Pancreas (tissue), 10 donors: ENCODE results near the gene GSTM4. TPM values are rescaled to one million over a fixed set of nuclear protein-coding genes. Genes with fewer than 3 reads are reported as not detected.
A peak's percentile ranks its signal among the peaks of the same experiment; 100 is the strongest.
"Not testable (repeated sequence)": the region's sequence is repeated elsewhere in the genome, so short reads cannot be mapped to it uniquely, and the experiment has no call there.

Experiments used
- ATAC-seq, 4 donors: fragments of 200-7000 bp; cut with Tn5 transposase; one replicate each; pipeline versions ENCODE4 v1.8.0 to v1.9.1; 2020; ENCODE audit warnings: mild to moderate bottlenecking in 4 of 4, moderate library complexity in 4 of 4
- DNase-seq, 6 donors: peaks; one replicate each; pipeline ENCODE4 v3.0.0-alpha.2; 2020
- FAIRE-seq: peaks from 2 replicates; lab custom pipeline; 2012; peaks lifted over from hg19 to GRCh38; lab: Jason Lieb, UNC
- H3K27ac ChIP-seq, 4 donors: fragments of 200-600 bp; sonication (generic); 1 replicate in 3 of 4; 2 replicates in 1 of 4; pipeline versions ENCODE4 v1.5.0 to v1.8.0; 2020
- H3K27me3 ChIP-seq, 4 donors: fragments of 200-600 bp; one replicate each; pipeline ENCODE4 v1.8.0; 2021
- H3K36me3 ChIP-seq, 3 donors: fragments of 200-600 bp; sonication (generic) in 1 of 3; one replicate each; pipeline versions ENCODE4 v1.5.0 to v1.8.0; 2020 to 2021
- H3K4me1 ChIP-seq, 3 donors: fragments of 200-600 bp; one replicate each; pipeline ENCODE4 v1.8.0; 2021
- H3K4me3 ChIP-seq, 4 donors: fragments of 200-600 bp; sonication (generic) in 2 of 4; one replicate each; pipeline versions ENCODE4 v1.5.0 to v1.8.0; 2020 to 2021
- H3K9me3 ChIP-seq, 4 donors: fragments of 200-600 bp; one replicate each; pipeline ENCODE4 v1.8.0; 2021
- WGBS, 2 donors: extraction: QIAGEN DNeasy Blood & Tissue Kit; methylation state at CpG; one replicate each; pipeline ENCODE4 v1.1.7; 2013; 5-methylcytosine and 5-hydroxymethylcytosine counted together
- intact Hi-C, 3 donors: fragments of 100-400 bp; cut with DNase I; formaldehyde crosslinking; loops; one replicate each; pipeline versions ENCODE4 v1.11.1 to v1.14.2; 2022
- polyA plus RNA-seq, 2 donors: library from polyadenylated mRNA; stranded (reverse); fragments of 200-250 nt; gene quantifications; one replicate each; pipeline ENCODE4 v1.2.3, GENCODE V29; 2013
- total RNA-seq, 6 donors: library from RNA; stranded (reverse); fragmentation: NEBNext Ultra II Directional in 4 of 6; extraction: Animal tissue kit (Norgen Biotek cat#: 25700) in 4 of 6; gene quantifications; one replicate each; pipeline versions ENCODE4 v1.2.1 to v1.2.4, GENCODE V29; 2021 to 2023
- TF ChIP-seq, protein P1 (sequence below), 4 donors: fragments of 200-600 bp; sonication (generic) in 3 of 4; IDR thresholded peaks; one replicate each; pipeline versions ENCODE4 v1.5.0 to v1.8.0; 2021; ENCODE audit warnings: antibody characterized with exemption in 4 of 4
- donor health status: healthy with polysubstance abuse.
- donor health status: DM: no; HTN: no; CAD: no; lungs with moderate emphysema.
- donor health status: DM: no; HTN: no; CAD: no.
- donor health status: control.
- donor health status: control.
- donor health status: Bipolar disorder and iron deficiency.
- donor health status: DM: yes; HTN: yes; CAD: no.
- donor health status: DM: no; HTN: no; CAD: no.
- donor health status: DM: no; HTN: no; CAD: no.
- donor health status: DM: yes; HTN: yes; CAD: no.

GSTM4 gene
- total and polyA plus RNA-seq, 8 donors: 13.4 to 36.6 (median 19.8) TPM

DNA sequence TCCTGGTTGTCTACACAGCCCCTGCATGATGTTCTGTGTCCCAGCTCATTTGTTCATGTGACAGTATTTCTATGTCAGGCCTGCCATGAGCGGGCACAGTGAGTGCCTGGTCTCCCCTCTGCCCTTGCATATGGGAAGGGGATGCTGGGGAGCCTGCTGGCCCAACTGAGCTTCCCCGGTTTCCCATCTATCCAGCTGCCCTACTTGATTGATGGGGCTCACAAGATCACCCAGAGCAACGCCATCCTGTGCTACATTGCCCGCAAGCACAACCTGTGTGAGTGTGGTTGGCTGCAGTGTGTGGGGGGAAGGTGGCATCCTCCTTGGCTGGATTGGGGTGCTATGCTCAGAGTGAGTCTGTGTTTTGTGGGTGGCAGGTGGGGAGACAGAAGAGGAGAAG is 1.5 kb downstream of the GSTM4 start:
- H3K4me3 ChIP-seq: no peak overlapping the region
- TF ChIP-seq, protein P1, sequence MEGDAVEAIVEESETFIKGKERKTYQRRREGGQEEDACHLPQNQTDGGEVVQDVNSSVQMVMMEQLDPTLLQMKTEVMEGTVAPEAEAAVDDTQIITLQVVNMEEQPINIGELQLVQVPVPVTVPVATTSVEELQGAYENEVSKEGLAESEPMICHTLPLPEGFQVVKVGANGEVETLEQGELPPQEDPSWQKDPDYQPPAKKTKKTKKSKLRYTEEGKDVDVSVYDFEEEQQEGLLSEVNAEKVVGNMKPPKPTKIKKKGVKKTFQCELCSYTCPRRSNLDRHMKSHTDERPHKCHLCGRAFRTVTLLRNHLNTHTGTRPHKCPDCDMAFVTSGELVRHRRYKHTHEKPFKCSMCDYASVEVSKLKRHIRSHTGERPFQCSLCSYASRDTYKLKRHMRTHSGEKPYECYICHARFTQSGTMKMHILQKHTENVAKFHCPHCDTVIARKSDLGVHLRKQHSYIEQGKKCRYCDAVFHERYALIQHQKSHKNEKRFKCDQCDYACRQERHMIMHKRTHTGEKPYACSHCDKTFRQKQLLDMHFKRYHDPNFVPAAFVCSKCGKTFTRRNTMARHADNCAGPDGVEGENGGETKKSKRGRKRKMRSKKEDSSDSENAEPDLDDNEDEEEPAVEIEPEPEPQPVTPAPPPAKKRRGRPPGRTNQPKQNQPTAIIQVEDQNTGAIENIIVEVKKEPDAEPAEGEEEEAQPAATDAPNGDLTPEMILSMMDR (IDR thresholded peaks at IDR 0.05): no peak
- H3K9me3 ChIP-seq: no peaks in the 10 kb centered on the region
- no peaks in the 10 kb centered on the region for H3K27me3 ChIP-seq
- intact Hi-C loops: no loop called here
- FAIRE-seq (no peak), DNase-seq (no peak), ATAC-seq (no peak)
- 83 to 84% methylated on average over 4 of the region's 4 CpGs for WGBS, 2 donors
- H3K27ac ChIP-seq: no peak overlapping the region
- no peaks in the 10 kb centered on the region for H3K36me3 ChIP-seq
- H3K4me1 ChIP-seq: peaks cover 10 to 21% (median 12%) of the 10 kb centered on the region in 3 donors

- TF ChIP-seq, protein P1 (IDR thresholded peaks at IDR 0.05): no peak
- Histone ChIP-seq H3K36me3 (no peaks in the 10 kb centered on the region), H3K9me3 (no peaks in the 10 kb centered on the region), H3K4me1 (peaks cover 10 to 21% (median 12%) of the 10 kb centered on the region in 3 donors), H3K27me3 (no peaks in the 10 kb centered on the region), H3K27ac (peak overlapping the region in 1 of 4 donors; percentile 36), H3K4me3 (no peak overlapping the region)
- FAIRE-seq (no peak), DNase-seq (no peak), ATAC-seq (no peak)
- 76 to 79% methylated on average over 7 of the region's 7 CpGs for WGBS, 2 donors
- intact Hi-C loops: no loop called here
Observed at GRCh38 chr1:109657970-109658369, 2.1 kb downstream of the GSTM4 start.

DNA sequence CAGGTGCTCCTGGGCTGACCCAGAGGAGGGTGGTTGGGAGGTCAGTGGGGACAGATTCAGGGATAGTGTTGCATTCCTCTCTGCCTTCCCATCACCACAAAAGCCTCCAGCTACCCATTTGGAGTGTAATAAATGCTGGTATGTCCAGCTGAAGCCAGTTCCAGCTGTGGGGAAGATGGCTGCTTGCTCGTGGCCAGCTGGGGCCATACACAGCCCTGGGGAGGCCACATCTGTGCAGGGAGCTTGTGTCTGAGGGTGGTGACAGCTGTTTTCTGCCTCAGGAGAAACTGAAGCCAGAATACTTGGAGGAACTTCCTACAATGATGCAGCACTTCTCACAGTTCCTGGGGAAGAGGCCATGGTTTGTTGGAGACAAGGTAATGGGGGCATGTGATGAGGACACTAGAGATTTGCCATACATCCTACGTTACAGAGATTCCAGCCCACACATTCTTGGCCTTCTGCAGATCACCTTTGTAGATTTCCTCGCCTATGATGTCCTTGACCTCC is 2.7 kb downstream of the GSTM4 start:
- TF ChIP-seq, protein P1 (IDR thresholded peaks at IDR 0.05): no peak
- Histone ChIP-seq H3K4me1 (peaks cover 10 to 21% (median 12%) of the 10 kb centered on the region in 3 donors), H3K27me3 (no peaks in the 10 kb centered on the region), H3K36me3 (no peaks in the 10 kb centered on the region), H3K9me3 (no peaks in the 10 kb centered on the region), H3K4me3 (no peak overlapping the region), H3K27ac (peak overlapping the region in 2 of 4 donors; percentile 22 to 36)
- ATAC-seq: no peak
- WGBS, 2 donors: 21 to 30% methylated on average over 3 of the region's 3 CpGs
- no peak for FAIRE-seq
- no peak for DNase-seq
- intact Hi-C loops: no loop called here

GRCh38 chr1:109659145-109659544 is 3.2 kb downstream of the GSTM4 start:
- peak in 1 of 6 donors; percentile 48 for DNase-seq
- no peaks in the 10 kb centered on the region for H3K27me3 ChIP-seq
- H3K36me3 ChIP-seq: no peaks in the 10 kb centered on the region
- no peaks in the 10 kb centered on the region for H3K9me3 ChIP-seq
- H3K4me1 ChIP-seq: peaks cover 10 to 21% (median 12%) of the 10 kb centered on the region in 3 donors
- 36 to 47% methylated on average over 2 of the region's 2 CpGs for WGBS, 2 donors
- TF ChIP-seq, protein P1 (IDR thresholded peaks at IDR 0.05): no peak
- intact Hi-C loops: no loop called here
- peak overlapping the region; percentile 13 to 69 (median 43) for H3K27ac ChIP-seq
- H3K4me3 ChIP-seq: no peak overlapping the region
- peak in 3 of 4 donors; percentile 35 to 52 (median 39) for ATAC-seq
- no peak for FAIRE-seq

GRCh38 chr1:109659997-109660690 is 4.2 kb downstream of the GSTM4 start:
- DNase-seq (peak in 5 of 6 donors; percentile 59 to 83 (median 69)), ATAC-seq (peak; percentile 54 to 74 (median 68)), FAIRE-seq (no peak)
- H3K9me3 ChIP-seq: no peaks in the 10 kb centered on the region
- TF ChIP-seq, protein P1 (IDR thresholded peaks at IDR 0.05): no peak
- H3K4me1 ChIP-seq: peaks cover 10 to 17% (median 10%) of the 10 kb centered on the region in 3 donors
- intact Hi-C loops: no loop called here
- WGBS, 2 donors: 12 to 13% methylated on average over 5 of the region's 5 CpGs
- no peaks in the 10 kb centered on the region for H3K27me3 ChIP-seq
- H3K4me3 ChIP-seq: no peak overlapping the region
- H3K27ac ChIP-seq: peak overlapping the region; percentile 13 to 69 (median 43)
- H3K36me3 ChIP-seq: no peaks in the 10 kb centered on the region

DNA sequence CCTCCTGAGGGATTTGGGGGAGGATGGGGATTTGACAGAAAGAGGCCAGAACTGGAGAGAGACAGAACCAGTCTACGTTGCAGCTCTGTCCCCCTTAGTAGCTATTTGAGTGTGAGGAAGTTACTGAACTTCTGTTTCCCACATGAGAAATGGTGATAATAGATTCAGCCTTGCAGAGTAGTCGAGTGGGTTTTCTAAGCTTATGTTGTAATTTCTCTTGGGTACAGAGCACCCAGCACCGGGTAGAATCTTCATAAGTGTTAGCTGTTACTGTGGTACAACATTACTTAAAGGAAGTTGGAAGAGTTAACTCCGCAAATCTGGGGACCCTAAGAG is 4.8 kb downstream of the GSTM4 start:
- Histone ChIP-seq H3K27ac (peak overlapping the region in 1 of 4 donors; percentile 69), H3K4me1 (peaks cover 7 to 15% (median 10%) of the 10 kb centered on the region in 3 donors)
- H3K36me3 ChIP-seq, ATAC-seq, DNase-seq, FAIRE-seq, intact Hi-C loops, H3K4me3 ChIP-seq, H3K27me3 ChIP-seq, H3K9me3 ChIP-seq: not testable (repeated sequence)
- 43 to 70% methylated on average over 3 of the region's 4 CpGs for WGBS, 2 donors
